ENCODE results near the gene SEH1L. TPM values are rescaled to one million over a fixed set of nuclear protein-coding genes. Genes with fewer than 3 reads are reported as not detected.
"Not testable (repeated sequence)": the region's sequence is repeated elsewhere in the genome, so short reads cannot be mapped to it uniquely, and the experiment has no call there.

The SEH1L gene
- total RNA-seq, 3 donors from 2014 or later, result 160 to 179 (median 174) TPM

DNA sequence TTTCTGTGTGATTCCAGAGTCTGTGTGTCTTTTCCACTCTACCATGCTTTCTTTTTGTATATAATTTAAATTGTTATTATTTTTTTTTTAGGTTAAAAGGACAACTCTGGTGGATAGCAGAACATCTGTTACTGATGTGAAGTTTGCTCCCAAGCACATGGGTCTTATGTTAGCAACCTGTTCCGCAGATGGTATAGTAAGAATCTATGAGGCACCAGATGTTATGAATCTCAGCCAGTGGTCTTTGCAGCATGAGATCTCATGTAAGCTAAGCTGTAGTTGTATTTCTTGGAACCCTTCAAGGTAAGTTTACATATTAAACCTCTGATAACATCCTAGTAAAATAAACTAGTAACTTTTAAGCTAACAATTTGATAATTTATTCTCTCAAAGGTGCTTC, 15.3 kb downstream of the SEH1L start:
- DNase-seq (no peak), ATAC-seq (no peak)
- Mint-ChIP-seq H3K4me1 (ENCODE audit: low read depth) (peaks cover 7% of the 10 kb centered on the region), H3K27me3 (ENCODE audit: low read depth) (no peaks in the 10 kb centered on the region), H3K36me3 (ENCODE audit: insufficient read depth) (peaks cover 49% of the 10 kb centered on the region), H3K4me3 (no peak overlapping the region), H3K9me3 (no peaks in the 10 kb centered on the region)

DNA sequence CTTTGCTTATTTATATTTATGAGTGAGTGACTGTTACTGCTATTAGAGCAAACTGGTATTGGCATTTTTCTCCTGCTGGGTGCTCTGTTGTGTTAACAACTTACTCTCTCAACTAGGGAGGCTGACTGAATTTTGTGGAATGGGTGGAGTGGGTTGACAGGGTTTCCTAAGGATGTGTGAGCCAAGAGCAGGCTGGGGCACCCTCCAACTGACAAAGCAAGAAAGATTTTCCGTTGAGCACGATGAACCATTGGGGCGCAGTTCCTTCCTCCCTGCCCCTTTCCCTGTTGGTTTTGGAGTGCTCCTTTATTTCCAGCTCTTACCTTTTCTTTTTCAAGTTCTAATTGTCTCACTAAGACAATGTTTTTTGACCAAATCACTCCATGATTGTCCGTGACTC, 20.3 kb downstream of the SEH1L start:
- H3K27me3 Mint-ChIP-seq (ENCODE audit: low read depth), result no peaks in the 10 kb centered on the region
- H3K4me1 Mint-ChIP-seq (ENCODE audit: low read depth), result peaks cover 12% of the 10 kb centered on the region
- H3K9me3 Mint-ChIP-seq, result no peaks in the 10 kb centered on the region
- peaks cover 50% of the 10 kb centered on the region for H3K36me3 Mint-ChIP-seq (ENCODE audit: insufficient read depth)
- H3K4me3 Mint-ChIP-seq, result no peak overlapping the region
- DNase-seq (no peak), ATAC-seq (no peak)

- Mint-ChIP-seq H3K27me3 (ENCODE audit: low read depth) (no peaks in the 10 kb centered on the region), H3K36me3 (ENCODE audit: insufficient read depth) (peaks cover 48% of the 10 kb centered on the region), H3K4me1 (ENCODE audit: low read depth) (peaks cover 9% of the 10 kb centered on the region), H3K9me3 (no peaks in the 10 kb centered on the region), H3K4me3 (no peak overlapping the region)
- no peak for DNase-seq
- ATAC-seq, result peak in 1 of 2 donors; percentile 27
Measured at GRCh38 chr18:12968619-12969018, 20.8 kb downstream of the SEH1L start.

- Mint-ChIP-seq H3K27me3 (ENCODE audit: low read depth) (no peaks in the 10 kb centered on the region), H3K9me3 (no peaks in the 10 kb centered on the region), H3K4me3 (no peak overlapping the region), H3K4me1 (ENCODE audit: low read depth) (peaks cover 7% of the 10 kb centered on the region), H3K36me3 (ENCODE audit: insufficient read depth) (peaks cover 44% of the 10 kb centered on the region)
- no peak for DNase-seq
- peak; percentile 66 to 70 for ATAC-seq
Measured at GRCh38 chr18:12973562-12974213, 25.9 kb downstream of the SEH1L start.

GRCh38 chr18:12975488-12975887, 27.7 kb downstream of the SEH1L start:
- no peak for DNase-seq
- H3K9me3 Mint-ChIP-seq, result no peaks in the 10 kb centered on the region
- peaks cover 44% of the 10 kb centered on the region for H3K36me3 Mint-ChIP-seq (ENCODE audit: insufficient read depth)
- no peak overlapping the region for H3K4me3 Mint-ChIP-seq
- peaks cover 4% of the 10 kb centered on the region for H3K4me1 Mint-ChIP-seq (ENCODE audit: low read depth)
- no peak for ATAC-seq
- H3K27me3 Mint-ChIP-seq (ENCODE audit: low read depth), result no peaks in the 10 kb centered on the region

DNA sequence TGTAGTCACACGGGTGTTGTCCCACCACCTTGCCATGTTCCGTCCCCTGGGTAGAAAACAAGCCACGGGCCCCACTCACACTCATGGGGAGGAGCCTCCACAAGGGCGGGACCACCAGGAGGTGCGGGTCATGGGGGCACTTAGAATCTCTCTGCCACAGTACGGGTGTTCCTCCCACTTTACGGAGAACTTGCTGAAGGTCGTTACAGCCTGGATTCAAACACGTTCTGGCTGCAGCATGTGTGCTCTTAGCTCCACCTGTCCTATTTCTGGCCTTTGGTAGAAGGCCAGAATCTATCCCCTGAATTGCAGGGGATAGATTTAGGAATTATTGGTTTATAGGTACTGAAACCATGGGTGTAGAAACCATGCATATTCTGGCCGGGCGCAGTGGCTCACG, 28.5 kb downstream of the SEH1L start:
- ATAC-seq (no peak), DNase-seq (no peak)
- Mint-ChIP-seq H3K9me3 (no peaks in the 10 kb centered on the region), H3K4me3 (no peak overlapping the region), H3K36me3 (ENCODE audit: insufficient read depth) (peaks cover 40% of the 10 kb centered on the region), H3K4me1 (ENCODE audit: low read depth) (peaks cover 4% of the 10 kb centered on the region), H3K27me3 (ENCODE audit: low read depth) (no peaks in the 10 kb centered on the region)

GRCh38 chr18:12980065-12980464, 32.3 kb downstream of the SEH1L start:
- H3K4me1 Mint-ChIP-seq (ENCODE audit: low read depth); ATAC-seq: not testable (repeated sequence)

GRCh38 chr18:12989397-12990122, 41.7 kb downstream of the SEH1L start:
- Mint-ChIP-seq H3K27me3 (ENCODE audit: low read depth) (no peaks in the 10 kb centered on the region), H3K4me3 (peak overlapping the region; percentile 97), H3K36me3 (ENCODE audit: insufficient read depth) (peaks cover 6% of the 10 kb centered on the region), H3K9me3 (no peaks in the 10 kb centered on the region), H3K4me1 (ENCODE audit: low read depth) (peaks cover 37% of the 10 kb centered on the region)
- ATAC-seq (no peak), DNase-seq (no peak)

More at GRCh38 chr18:12980065-12980464, 32.3 kb downstream of the SEH1L start:
- not testable (repeated sequence) for DNase-seq; H3K4me3 Mint-ChIP-seq; H3K9me3 Mint-ChIP-seq; H3K27me3 Mint-ChIP-seq (ENCODE audit: low read depth)
- peaks cover 36% of the 10 kb centered on the region for H3K36me3 Mint-ChIP-seq (ENCODE audit: insufficient read depth)

DNA sequence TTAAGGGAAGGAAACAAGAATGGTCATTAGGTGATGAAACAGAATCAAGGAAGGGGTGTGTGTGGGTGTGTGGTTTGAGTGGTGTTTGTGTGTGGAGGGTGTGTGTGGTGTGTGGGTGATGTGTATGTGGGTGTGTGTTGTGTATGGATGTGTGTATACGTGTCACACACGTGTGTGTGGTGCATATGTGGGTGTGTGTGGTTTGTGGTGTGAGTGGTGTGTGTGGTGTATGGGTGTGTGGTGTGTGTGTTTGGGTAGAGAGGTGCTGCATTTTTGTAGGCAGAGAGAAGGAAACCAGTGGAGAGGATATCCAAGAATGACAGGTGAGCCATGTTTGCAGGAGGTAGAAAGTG, 42.3 kb downstream of the SEH1L start:
- Mint-ChIP-seq H3K36me3 (ENCODE audit: insufficient read depth) (peaks cover 4% of the 10 kb centered on the region), H3K9me3 (no peaks in the 10 kb centered on the region), H3K4me1 (ENCODE audit: low read depth) (peaks cover 37% of the 10 kb centered on the region), H3K27me3 (ENCODE audit: low read depth) (no peaks in the 10 kb centered on the region), H3K4me3 (peak overlapping the region; percentile 97)
- DNase-seq, result peak; percentile 13
- no peak for ATAC-seq

- ATAC-seq (no peak), DNase-seq (no peak)
- Mint-ChIP-seq H3K4me1 (ENCODE audit: low read depth) (peaks cover 37% of the 10 kb centered on the region), H3K27me3 (ENCODE audit: low read depth) (no peaks in the 10 kb centered on the region), H3K4me3 (peak overlapping the region; percentile 97), H3K9me3 (no peaks in the 10 kb centered on the region), H3K36me3 (ENCODE audit: insufficient read depth) (peaks cover 2% of the 10 kb centered on the region)
Measured at GRCh38 chr18:12990641-12990966, 42.8 kb downstream of the SEH1L start.

GRCh38 chr18:12990967-12991820, 43.4 kb downstream of the SEH1L start, which contains the start of gene CEP192:
TSS of gene CEP192 (plus strand) at chr18:12991362. CDS start at chr18:12999425, 8,063 bp downstream.
- Mint-ChIP-seq H3K4me3 (peak within 1 kb of the TSS; percentile 97), H3K27me3 (ENCODE audit: low read depth) (no peaks in the 10 kb centered on the region), H3K9me3 (no peaks in the 10 kb centered on the region), H3K4me1 (ENCODE audit: low read depth) (peaks cover 37% of the 10 kb centered on the region), H3K36me3 (ENCODE audit: insufficient read depth) (peaks cover 2% of the 10 kb centered on the region)
- DNase-seq (peak; percentile 94), ATAC-seq (peak; percentile 90 to 91)

DNA sequence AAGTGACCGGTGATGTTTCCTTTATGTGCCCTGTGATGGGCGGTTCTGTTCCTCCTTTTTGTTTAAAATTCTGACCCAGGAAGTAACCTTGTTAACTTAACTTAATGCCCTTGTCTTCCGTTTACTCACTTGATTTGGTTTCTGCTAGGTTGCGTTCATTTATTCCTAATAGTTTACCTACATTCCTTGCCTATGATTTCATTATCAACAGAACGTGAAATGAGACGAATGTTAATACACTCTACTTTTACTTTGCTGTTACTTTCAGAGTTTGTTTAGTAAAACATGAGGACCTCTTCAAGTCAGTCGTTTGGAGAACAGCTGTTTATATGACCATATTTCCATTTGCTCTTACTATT, 44.0 kb downstream of the SEH1L start:
- Mint-ChIP-seq H3K36me3 (ENCODE audit: insufficient read depth) (peaks cover under 1% of the 10 kb centered on the region), H3K4me3 (peak overlapping the region; percentile 97), H3K27me3 (ENCODE audit: low read depth) (no peaks in the 10 kb centered on the region), H3K9me3 (no peaks in the 10 kb centered on the region), H3K4me1 (ENCODE audit: low read depth) (peaks cover 37% of the 10 kb centered on the region)
- DNase-seq (no peak), ATAC-seq (no peak)

DNA sequence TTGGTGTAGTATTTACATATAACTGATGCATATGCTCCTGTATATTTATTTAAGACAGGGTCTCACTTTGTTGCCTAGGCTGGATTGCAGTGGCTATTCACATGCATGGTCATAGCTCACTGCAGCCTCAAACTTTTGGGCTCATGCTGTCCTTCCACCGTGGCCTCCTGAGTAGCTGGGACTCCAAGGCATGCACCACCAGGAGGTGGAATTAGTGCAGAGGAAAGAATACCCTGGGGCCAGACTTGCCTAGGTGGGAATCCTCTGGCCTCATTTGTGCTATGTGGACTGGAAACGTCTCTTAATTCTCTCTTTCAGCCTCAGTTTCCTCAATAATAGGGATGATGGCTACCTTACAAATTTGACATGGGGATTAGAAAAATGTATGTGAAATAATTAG, 45.6 kb downstream of the SEH1L start:
- H3K9me3 Mint-ChIP-seq, result no peaks in the 10 kb centered on the region
- no peak overlapping the region for H3K4me3 Mint-ChIP-seq

DNA sequence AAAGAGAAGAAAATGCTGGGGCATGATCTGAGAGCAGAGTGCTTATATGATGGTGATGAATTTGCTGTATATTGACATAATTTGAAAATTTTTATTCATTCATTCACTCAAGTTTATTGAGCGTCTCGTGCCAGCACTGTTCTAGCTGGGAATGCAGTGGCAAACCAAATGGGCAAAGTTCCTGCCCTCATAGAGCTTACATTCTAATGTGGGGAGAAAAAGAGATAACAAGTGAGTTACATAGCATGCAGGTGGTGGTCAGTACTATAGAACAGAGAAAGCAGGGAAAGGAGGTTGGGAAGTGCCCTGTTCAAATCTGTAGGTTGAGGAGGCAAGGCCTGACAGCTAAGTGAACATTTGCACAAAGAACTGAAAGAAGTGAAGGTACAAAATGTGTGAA, 47.6 kb downstream of the SEH1L start:
- Mint-ChIP-seq H3K36me3 (ENCODE audit: insufficient read depth) (peaks cover 3% of the 10 kb centered on the region), H3K27me3 (ENCODE audit: low read depth) (no peaks in the 10 kb centered on the region), H3K4me3 (no peak overlapping the region), H3K9me3 (no peaks in the 10 kb centered on the region), H3K4me1 (ENCODE audit: low read depth) (peaks cover 37% of the 10 kb centered on the region)
- no peak for ATAC-seq
- DNase-seq, result no peak

More for the DNA sequence above, 45.6 kb downstream of the SEH1L start:
- H3K4me1 Mint-ChIP-seq (ENCODE audit: low read depth), result peaks cover 42% of the 10 kb centered on the region
- no peaks in the 10 kb centered on the region for H3K27me3 Mint-ChIP-seq (ENCODE audit: low read depth)
- ATAC-seq, result no peak
- H3K36me3 Mint-ChIP-seq (ENCODE audit: insufficient read depth), result no peaks in the 10 kb centered on the region
- DNase-seq, result no peak

All from activated T-cell treated with anti-CD3 and anti-CD28 coated beads, Interleukin-2, amount 50 U/mL, for 4 hours (primary cell).